Measurements from ENCODE around the gene CEP192.
"Not testable (repeated sequence)": the region's sequence is repeated elsewhere in the genome, so short reads cannot be mapped to it uniquely, and the experiment has no call there.

CEP192 gene

DNA sequence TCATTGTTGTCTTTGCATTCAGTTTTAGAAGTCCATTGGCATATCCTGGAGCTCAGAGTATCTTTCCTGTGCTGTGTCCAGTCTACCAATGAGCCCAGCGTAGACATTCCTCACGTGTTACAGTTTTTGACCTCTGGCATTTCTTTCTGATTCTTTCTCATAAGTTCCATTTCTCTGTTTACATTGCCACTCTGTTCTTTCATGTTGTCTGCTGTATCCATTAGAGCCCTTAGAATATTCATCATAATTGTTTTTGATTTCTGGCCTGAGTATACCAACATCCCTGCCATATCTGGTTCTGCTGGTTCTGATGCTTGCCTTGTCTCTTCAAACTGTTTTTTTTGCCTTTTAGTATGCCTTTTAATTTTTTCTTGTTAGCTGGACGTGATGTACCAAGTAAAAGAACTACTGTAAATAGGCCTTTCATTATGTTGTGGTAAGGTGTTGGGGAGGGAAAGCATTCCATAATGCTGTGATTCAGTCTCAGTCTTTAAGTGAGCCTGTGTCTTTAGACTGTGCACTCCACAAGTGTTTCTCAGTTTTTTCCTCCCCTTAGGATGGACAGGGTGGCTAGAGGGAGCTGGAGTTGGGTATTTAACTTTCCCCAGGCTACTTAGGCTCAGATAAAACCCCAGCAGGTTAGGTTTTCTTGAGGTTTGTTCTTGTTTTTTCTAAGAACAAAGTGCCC lies 35.6 kb downstream of the CEP192 start:
- no peak for DNase-seq (ENCODE audit: low read depth)

DNA sequence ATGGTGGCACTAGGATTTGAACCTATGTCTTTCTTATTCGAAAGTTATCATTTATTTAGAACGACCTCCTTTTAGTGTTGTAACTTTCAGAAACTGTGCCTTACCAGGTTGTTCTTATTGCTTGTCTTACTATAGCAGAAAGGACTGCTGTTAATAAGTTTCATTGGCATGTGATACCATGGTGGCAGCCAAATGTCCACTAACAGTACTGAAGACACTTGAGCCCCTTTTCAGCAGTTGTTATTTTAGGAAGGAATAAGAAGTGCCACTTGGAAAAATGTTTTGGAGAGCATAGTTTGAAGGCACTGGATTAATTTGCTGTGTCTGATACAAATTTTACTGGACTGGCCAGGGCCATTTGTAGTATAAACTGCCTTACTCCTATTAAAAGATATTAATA lies 37.7 kb downstream of the CEP192 start:
- DNase-seq (ENCODE audit: low read depth) = no peak

DNA sequence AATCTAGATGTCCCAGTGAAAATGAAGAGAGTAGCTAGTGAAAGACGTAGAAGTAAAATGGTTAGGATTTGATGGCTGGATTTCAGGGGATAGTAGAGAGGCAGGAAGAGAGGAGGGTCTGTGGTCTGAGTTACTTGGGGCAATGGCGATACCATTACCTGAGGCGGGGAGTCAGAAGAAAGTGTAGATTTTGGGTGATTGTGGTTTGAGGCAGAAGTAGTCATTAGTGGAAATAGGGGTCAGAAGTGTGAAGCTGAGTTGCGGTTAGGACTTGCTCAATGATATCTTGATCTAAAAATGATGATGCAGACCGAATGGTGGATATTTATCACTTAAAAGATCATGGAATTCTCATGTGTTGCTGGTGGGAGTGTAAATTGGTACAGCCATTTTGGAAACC lies 41.0 kb downstream of the CEP192 start:
- DNase-seq (ENCODE audit: low read depth) = no peak

DNA sequence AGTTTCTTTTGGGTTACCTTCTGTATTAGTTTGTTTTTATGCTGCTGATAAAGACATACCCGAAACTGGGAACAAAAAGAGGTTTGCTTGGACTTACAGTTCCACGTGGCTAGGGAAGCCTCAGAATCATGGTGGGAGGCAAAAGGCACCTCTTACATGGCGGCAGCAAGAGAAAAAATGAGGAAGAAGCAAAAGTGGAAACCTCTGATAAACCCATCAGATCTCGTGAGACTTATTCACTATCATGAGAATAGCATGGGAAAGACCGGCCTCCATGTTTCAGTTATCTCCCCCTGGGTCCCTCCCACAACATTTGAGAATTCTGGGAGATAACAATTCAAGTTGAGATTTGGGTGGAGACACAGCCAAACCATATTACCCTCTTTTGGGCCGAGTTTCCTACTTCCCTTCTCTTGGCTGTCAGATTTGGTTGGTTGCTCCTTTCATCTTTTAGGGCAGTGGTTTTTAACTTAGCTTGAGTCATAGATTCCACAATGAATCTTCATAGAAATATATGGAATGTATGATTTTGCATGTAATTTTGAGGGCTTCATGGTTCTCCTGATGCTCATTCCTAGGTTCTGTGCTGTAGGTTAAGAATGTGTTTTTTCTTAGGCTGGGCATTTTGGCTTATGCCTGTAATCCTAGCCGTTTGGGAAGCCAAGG lies 44.2 kb downstream of the CEP192 start:
- no peak for DNase-seq (ENCODE audit: low read depth)

DNA sequence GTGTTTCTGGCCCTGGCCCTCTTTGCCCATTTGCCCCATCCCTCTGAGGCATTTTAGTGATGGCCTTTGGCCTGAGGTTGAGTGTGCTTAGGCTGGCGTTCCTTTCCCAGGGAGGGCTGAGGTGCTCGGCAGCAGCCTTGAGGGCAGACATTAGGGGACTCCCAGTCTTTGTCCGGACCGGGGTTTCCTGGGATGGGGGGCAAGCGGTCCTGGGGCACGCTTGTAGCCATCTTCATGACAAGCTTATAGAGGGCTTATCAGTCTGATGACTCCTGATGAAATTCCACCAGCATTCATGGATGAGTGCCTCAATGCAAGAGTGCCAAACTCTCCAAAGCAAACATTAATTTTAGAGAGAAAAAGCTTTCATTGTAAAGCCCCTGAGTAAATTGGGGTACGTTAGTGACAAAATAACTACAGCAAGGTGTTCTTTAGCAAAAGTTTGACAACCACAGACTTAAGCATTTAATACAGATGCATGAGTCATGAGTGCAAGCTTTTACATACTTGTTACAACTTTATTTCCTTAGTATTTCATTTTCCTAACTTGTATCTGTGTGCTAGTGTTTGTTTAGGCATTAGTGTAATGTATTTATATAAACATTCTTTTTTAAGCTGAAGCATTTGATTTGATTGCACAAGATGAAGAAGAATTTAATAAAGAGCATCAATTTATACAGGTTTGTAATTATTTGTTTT lies 45.6 kb downstream of the CEP192 start:
- peak; percentile 10 for DNase-seq (ENCODE audit: low read depth)

DNA sequence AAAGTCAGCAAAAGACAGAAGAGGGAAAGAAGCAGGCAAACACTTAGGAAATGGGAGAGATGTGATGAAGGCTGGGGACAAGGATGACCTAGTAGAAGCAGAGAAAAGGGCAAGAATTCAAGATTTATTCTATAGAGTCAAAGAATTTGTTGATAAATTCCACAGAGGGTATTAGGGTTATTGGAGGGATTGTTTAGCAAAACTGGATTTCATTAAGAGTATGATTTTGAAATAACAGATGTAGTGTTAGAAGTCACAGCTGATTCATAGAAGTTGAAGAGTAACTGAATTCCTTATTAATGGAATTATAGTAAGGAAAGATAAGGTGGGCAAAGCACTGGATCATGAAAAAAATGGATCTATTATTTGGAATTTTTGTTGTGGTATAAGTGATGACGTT lies 48.6 kb downstream of the CEP192 start:
- DNase-seq (ENCODE audit: low read depth) = no peak

DNA sequence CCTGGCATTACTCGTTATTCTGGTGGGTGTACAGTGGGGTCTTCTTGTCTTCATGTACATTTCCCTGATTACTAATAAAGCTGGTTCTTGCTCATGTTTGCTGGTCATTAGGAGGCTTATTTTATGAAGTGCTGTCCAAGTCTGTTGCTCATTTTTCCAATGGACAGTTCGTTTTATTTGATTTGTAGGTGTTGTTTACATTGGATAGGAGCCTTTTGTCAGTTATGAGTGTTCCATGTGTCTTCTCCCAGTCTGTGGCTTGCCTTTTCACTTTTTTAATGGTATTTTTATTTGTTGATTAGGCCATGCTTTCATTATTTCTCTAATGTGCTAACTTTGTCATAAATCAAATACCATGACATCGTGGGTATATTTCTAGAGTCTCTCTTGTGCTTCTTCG lies 51.9 kb downstream of the CEP192 start:
- no peak for DNase-seq (ENCODE audit: low read depth)

DNA sequence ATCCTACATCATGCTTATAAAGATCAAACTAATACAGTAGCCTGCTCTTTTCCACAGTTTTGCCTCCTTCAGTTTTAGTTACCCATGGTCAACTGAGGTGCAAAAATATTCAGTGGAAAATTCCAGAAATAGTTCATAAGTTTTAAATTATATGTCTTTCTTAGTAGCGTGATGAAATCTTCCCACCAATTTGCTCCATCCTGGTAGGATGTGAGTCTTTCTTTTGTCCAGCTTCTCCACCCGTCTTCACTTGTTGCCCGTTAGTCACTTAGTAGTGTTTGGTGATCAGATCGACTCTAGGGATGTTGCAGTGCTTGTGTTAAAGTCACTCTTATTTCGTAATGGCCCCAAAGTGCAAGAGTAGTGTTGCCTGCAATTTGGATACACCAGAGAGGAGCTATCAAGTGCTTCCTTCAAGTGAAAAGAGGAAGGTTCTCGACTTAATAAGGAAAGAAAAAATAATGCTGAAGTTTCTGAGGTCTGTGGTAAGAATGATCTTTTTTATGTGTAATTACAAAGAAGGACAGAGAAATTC lies 57.0 kb downstream of the CEP192 start:
- no peak for DNase-seq (ENCODE audit: low read depth)

DNA sequence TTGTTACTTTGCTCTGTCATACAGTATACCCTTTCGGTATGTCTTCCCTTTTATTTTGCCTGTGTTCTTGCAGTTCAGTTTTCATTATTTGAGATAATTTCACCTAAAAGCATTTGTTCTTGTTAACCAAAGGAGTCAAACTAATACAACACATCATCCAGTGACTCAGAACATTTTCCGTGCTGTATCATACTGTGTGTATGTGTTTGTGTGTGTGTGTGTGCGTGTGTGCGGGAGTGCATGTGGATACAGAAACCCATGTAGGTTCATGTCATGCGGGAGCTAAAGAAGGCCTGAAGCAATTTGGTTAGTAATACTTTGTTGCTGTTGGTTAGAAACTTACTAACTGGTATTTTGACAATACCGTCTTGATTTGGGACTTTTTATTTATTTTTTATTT lies 60.0 kb downstream of the CEP192 start:
- DNase-seq (ENCODE audit: low read depth) = no peak

DNA sequence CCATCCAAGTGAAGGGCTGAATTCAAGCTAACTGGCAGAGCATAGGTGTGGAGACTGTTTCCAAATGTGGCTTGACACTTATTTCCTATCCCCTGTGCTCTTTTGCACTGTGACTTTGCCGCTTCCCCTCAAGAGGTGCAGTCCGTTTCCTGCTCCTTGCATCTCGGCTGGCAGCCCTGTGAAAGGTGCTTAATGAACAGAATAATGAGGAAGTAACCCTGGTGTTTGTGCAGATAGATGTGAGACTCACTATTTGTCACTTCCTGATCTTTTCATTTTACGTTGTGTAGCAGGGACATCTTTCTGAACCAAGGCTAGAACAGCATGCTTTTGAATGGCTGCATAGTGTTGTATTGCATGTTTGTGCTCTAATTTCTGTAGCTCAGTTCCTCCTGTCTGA lies 60.8 kb downstream of the CEP192 start:
- DNase-seq (ENCODE audit: low read depth) = no peak

DNA sequence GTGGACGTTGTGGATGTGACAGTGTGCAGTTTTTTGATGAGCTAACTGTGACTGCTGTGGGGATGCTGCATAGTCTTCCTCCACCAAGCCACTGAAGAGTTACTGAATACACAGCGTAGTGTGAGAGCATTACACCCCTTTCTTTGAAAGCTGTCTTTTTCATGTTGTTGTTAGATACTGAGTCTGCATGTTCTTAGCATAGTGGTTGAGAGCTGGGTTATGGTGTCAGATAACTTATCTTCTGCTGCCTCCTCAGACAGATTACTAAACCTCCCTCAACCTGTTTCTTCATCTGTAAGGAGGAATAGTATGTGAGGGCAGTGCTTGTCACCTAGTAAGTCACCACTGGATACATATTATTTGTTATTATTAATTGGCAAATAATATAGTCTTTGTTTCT lies 63.2 kb downstream of the CEP192 start:
- DNase-seq (ENCODE audit: low read depth) = no peak

DNA sequence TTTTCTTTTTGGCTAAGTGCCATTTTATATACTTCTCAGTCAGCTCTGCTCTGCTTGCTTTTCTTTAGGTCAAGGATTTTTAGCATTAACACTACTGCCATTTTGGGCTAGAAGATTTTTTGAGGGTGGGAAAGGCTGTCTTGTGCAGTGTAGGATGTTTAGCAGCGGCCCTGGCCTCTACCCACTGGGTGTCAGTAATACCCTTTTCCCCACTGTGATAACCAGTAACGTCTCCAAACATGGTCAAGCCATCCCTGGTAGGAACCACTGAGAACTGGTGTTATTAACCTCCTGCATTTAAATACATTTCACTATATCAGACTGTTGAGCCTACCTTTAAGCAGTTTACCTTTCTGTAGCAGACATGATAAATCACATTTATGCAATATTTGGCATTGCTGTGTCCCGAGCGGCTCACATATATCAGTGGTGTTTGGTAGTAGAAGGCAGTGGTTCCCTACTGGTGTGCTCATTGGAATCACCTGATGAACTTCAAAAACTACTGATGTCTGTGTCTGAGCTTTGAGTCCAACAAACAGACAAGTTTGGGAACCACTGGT lies 70.5 kb downstream of the CEP192 start:
- DNase-seq (ENCODE audit: low read depth) = no peak

DNA sequence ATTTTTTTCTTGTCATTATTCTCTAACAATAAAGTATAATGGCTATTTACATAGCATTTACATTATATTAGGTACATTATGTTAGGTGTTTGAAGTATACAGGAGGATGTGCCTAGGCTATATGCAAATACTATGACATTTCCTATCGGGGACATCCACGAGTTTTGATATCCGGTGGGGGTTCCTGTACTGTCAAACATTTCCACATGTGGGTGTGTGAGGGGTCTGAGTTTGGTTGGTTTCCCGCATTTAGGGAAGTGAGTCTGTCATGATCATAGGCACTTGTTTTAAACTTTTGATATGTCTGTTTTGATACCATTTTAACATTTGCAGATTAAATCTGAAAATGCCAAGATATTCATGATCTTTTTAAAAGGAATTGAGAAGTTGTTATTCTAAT lies 76.0 kb downstream of the CEP192 start:
- DNase-seq (ENCODE audit: low read depth) = no peak

DNA sequence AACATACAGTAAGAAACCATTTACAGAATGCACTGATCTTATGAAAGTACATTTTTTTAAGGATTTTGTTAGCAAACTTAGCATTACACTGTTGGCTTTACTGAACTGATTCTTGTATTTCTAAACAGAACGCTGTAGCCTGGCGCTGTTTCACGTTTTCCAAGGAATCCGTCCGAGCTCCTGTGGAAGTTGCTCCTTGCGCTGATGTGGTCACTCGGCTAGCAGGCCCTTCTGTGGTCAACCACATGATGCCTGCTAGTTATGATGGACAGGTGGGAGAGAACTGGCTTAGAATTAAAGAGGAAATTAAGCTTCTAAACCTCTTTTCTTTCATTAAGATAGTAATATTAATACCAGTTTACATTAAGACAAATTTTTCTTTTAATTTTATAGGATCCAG lies 76.8 kb downstream of the CEP192 start:
- DNase-seq (ENCODE audit: low read depth) = no peak

DNA sequence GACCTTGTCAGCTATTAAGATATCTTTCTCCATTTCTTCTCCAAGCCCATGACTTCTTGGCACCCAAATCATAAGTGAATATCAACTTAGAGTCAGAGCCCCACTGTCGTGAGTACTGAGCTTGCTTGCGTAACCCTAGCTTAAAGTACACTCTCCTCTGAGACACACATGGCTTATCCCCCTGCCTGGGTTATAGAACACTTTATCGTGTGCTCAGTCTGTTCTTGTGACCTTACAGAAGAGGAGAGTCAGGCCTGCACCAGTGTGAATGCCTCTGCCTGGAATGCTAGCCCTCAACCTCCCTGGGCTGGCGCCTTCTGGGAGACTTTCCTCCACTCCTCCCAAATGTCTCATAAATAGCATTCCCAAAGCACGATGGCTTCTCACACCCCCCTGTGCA lies 79.3 kb downstream of the CEP192 start:
- DNase-seq (ENCODE audit: low read depth) = no peak

DNA sequence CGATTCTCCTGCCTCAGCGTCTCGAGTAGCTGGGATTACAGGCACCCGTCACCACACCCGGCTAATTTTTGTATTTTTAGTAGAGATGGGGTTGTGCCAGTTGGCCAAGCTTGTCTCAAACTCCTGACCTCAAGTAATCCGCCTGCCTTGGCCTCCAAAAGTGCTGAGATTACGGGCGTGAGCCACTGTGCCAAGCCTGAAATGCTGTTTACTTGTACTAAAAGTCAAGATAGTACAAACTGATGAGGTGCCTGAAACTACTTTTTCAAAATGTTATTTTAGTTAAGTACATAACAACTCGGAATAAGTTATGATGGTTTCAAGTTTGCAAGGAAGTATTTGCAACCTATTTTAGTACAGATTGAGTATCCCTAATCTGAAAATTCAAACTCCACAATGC lies 85.7 kb downstream of the CEP192 start:
- no peak for DNase-seq (ENCODE audit: low read depth)

DNA sequence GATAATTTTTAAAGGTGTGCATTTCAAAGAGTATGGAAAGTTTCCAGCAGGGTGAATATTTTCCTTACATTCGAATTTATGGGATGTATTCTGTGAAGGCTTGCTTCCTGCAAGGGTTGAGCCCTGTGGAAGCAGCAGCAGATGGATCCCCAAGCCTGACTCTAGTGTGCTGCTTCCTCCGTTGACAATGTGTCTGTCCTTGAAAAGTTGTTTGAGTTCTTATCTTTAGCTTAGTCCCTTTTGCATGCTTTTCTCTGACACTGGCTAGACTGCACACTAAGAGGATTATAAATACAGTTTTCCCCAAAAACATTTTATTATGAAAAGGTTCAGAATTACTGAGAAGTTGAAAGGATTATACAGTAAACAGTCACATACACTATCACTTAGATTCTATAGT lies 86.3 kb downstream of the CEP192 start:
- no peak for DNase-seq (ENCODE audit: low read depth)

DNA sequence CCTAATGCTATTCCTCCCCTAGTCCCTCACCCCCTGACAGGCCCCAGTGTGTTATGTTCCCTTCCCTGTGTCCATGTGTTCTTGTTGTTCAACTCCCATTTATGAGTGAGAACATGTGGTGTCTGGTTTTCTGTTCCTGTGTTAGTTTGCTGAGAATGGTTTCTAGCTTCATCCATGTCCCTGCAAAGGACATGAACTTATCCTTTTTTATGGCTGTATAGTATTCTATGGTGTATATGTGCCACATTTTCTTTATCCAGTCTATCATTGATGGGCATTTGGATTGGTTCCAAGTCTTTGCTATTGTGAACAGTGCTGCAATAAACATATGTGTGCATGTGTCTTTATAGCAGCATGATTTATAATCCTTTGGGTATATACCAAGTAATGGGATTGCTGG lies 86.9 kb downstream of the CEP192 start:
- DNase-seq (ENCODE audit: low read depth) = not testable (repeated sequence)

DNA sequence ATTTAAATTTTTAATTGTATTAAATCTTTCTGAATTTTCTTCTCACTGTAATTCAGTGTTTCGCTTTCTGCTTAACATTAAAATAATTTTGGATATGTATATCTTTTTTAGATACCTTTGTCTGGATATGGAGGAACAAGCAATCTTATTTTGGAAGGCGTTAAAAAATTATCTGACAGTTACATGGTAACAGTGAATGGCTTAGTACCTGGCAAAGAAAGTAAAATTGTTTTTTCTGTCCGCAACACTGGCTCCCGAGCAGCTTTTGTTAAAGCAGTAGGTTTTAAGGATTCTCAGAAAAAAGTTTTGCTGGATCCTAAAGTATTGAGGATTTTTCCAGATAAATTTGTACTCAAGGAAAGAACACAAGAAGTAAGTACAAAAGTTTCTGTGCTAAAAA lies 95.7 kb downstream of the CEP192 start:
- no peak for DNase-seq (ENCODE audit: low read depth)

DNA sequence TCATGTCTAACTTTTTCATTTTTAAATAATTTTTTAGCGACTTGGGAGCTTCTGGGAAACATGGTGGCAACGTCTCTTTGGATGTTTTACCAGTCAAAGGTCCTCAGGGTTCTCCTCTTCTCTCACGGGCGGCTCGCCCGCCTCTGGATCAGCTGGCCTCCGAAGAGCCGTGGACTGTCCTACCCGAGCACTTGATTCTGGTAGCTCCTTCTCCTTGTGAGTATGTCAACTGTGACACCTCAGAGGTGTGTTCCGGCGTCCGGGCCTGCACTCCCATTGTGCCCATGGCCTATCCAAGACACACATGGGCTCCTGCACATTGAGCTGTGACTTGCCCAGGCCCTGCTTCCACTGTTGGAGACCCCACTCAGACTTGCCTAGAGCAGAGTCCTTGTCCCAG lies 104.3 kb downstream of the CEP192 start:
- DNase-seq (ENCODE audit: low read depth) = no peak

DNA sequence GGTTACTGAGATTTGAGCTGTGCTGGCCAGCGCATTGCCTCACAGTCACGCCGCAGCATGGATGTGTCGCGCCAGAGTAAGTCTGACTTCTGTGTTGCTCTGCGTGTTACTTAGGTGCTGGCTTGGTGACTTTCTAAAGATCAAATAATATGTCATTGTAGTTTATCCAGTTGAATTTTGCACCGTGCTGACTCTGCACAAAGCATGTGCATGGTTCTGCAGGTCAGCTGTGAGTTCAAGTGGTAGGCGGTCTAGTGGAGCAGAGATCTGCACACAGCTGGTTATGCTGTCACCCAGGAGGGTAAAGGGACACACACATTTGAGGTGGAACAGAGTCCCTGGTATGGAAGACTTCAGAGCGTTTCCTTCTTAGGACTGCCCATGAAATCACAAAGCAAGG lies 105.1 kb downstream of the CEP192 start:
- DNase-seq (ENCODE audit: low read depth) = no peak

DNA sequence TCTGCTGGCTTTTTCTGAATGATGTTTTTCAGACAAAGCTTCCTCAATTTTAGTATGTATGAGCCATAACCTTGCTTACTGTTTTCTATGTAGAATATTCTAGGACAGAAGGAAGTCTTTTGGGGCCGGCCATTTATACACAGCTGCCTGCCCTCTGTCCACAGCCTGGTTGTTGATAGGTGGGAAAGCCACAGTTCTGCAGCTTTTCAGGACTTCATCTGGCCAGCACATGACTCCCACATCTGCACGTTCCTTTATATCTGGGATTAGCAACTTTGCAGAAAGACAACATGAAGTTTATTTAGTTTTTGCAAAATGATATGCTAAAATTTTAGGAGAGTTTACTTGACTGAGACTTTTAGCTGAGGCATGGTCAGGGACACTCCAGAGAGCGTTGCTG lies 105.6 kb downstream of the CEP192 start:
- DNase-seq (ENCODE audit: low read depth) = no peak

DNA sequence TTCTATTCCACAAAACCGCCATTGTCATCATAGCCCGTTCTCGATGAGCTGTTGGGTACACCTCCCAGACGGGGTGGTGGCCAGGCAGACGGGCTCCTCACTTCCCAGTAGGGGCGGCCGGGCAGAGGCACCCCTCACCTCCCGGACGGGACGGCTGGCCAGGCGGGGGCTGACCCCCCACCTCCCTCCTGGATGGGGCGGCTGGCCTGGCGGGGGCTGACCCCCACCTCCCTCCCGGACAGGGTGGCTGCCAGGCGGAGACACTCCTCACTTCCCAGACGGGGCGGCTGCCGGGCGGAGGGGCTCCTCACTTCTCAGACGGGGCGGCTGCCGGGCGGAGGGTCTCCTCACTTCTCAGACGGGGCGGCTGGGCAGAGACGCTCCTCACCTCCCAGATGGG lies 106.9 kb downstream of the CEP192 start:
- not testable (repeated sequence) for DNase-seq (ENCODE audit: low read depth)

Data from fibroblast of the conjunctiva (primary cell).